ENCODE measurements around the gene GSK3A. TPM values are rescaled to one million over a fixed set of nuclear protein-coding genes. Genes with fewer than 3 reads are reported as not detected.

Gene GSK3A
- total and polyA plus RNA-seq, 2 experiments from 2014 or later, result 17.7 to 40.7 TPM

DNA sequence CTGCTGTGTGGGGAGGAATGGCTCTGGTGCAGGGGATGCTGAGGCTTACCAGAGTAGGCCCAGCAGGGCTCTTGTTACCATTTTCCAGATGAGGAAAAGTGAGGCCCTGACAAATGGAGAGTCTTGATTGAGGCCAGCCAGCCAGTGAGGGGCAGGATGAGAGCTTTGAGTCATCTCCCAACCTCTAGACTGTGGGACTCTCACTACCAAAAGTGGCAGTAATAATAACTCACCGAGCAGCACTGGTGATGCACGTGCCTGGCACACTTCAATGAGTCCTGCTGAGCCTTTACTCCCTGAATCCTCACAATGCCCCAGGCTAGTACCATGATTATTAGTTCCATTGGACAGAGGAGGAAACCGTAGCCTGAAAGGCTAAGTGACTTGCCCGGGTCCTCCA, 34.4 kb upstream of the GSK3A start:
- H3K27me3 Mint-ChIP-seq (ENCODE audit: insufficient read depth, low read depth, poor library complexity), result peaks cover 11% of the 10 kb centered on the region
- H2AFZ ChIP-seq, result no peak overlapping the region
- H3F3A ChIP-seq (replicated peaks; ENCODE audit: low read depth), result peaks cover 5% of the 10 kb centered on the region; the same call in 1 of the 2 replicates
- peaks cover 12% of the 10 kb centered on the region for H3K4me1 ChIP-seq (ENCODE audit: insufficient read depth)
- H3K27me3 ChIP-seq (ENCODE audit: insufficient read depth), result no peaks in the 10 kb centered on the region
- peaks cover 18% of the 10 kb centered on the region for H3K4me1 Mint-ChIP-seq
- H3K4me3 ChIP-seq, result no peak overlapping the region
- TF ChIP-seq, protein P1, sequence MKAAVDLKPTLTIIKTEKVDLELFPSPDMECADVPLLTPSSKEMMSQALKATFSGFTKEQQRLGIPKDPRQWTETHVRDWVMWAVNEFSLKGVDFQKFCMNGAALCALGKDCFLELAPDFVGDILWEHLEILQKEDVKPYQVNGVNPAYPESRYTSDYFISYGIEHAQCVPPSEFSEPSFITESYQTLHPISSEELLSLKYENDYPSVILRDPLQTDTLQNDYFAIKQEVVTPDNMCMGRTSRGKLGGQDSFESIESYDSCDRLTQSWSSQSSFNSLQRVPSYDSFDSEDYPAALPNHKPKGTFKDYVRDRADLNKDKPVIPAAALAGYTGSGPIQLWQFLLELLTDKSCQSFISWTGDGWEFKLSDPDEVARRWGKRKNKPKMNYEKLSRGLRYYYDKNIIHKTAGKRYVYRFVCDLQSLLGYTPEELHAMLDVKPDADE (IDR thresholded peaks at IDR 0.05), result no peak
- TF ChIP-seq JUNB (IDR thresholded peaks at IDR 0.05; ENCODE audit: unreplicated experiment) (no peak), STAT1 (IDR thresholded peaks at IDR 0.05; ENCODE audit: unreplicated experiment) (no peak), ZNF114 (CRISPR knock-in tag; IDR thresholded peaks at IDR 0.05) (no peak), NANOG (IDR thresholded peaks at IDR 0.05; ENCODE audit: borderline replicate concordance) (no peak), EZH2phosphoT487 (IDR thresholded peaks at IDR 0.05; ENCODE audit: unreplicated experiment) (no peak), EZH2 (IDR thresholded peaks at IDR 0.05; ENCODE audit: low read depth, unreplicated experiment) (no peak), ZNF331 (CRISPR knock-in tag; IDR thresholded peaks at IDR 0.05; ENCODE audit: low read depth) (no peak), CREB1 (CRISPR knock-in tag; IDR thresholded peaks at IDR 0.05; ENCODE audit: low read depth) (no peak), POLR2AphosphoS5 (IDR thresholded peaks at IDR 0.05; ENCODE audit: low read depth) (no peak)
- TF ChIP-seq, protein P2, sequence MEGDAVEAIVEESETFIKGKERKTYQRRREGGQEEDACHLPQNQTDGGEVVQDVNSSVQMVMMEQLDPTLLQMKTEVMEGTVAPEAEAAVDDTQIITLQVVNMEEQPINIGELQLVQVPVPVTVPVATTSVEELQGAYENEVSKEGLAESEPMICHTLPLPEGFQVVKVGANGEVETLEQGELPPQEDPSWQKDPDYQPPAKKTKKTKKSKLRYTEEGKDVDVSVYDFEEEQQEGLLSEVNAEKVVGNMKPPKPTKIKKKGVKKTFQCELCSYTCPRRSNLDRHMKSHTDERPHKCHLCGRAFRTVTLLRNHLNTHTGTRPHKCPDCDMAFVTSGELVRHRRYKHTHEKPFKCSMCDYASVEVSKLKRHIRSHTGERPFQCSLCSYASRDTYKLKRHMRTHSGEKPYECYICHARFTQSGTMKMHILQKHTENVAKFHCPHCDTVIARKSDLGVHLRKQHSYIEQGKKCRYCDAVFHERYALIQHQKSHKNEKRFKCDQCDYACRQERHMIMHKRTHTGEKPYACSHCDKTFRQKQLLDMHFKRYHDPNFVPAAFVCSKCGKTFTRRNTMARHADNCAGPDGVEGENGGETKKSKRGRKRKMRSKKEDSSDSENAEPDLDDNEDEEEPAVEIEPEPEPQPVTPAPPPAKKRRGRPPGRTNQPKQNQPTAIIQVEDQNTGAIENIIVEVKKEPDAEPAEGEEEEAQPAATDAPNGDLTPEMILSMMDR (conservative IDR thresholded peaks at IDR 0.05; ENCODE audit: low read depth in 2 of 2), result no peak
- TF ChIP-seq, protein P3, sequence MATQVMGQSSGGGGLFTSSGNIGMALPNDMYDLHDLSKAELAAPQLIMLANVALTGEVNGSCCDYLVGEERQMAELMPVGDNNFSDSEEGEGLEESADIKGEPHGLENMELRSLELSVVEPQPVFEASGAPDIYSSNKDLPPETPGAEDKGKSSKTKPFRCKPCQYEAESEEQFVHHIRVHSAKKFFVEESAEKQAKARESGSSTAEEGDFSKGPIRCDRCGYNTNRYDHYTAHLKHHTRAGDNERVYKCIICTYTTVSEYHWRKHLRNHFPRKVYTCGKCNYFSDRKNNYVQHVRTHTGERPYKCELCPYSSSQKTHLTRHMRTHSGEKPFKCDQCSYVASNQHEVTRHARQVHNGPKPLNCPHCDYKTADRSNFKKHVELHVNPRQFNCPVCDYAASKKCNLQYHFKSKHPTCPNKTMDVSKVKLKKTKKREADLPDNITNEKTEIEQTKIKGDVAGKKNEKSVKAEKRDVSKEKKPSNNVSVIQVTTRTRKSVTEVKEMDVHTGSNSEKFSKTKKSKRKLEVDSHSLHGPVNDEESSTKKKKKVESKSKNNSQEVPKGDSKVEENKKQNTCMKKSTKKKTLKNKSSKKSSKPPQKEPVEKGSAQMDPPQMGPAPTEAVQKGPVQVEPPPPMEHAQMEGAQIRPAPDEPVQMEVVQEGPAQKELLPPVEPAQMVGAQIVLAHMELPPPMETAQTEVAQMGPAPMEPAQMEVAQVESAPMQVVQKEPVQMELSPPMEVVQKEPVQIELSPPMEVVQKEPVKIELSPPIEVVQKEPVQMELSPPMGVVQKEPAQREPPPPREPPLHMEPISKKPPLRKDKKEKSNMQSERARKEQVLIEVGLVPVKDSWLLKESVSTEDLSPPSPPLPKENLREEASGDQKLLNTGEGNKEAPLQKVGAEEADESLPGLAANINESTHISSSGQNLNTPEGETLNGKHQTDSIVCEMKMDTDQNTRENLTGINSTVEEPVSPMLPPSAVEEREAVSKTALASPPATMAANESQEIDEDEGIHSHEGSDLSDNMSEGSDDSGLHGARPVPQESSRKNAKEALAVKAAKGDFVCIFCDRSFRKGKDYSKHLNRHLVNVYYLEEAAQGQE (IDR thresholded peaks at IDR 0.05; ENCODE audit: unreplicated experiment), result no peak
- TF ChIP-seq, protein P4, sequence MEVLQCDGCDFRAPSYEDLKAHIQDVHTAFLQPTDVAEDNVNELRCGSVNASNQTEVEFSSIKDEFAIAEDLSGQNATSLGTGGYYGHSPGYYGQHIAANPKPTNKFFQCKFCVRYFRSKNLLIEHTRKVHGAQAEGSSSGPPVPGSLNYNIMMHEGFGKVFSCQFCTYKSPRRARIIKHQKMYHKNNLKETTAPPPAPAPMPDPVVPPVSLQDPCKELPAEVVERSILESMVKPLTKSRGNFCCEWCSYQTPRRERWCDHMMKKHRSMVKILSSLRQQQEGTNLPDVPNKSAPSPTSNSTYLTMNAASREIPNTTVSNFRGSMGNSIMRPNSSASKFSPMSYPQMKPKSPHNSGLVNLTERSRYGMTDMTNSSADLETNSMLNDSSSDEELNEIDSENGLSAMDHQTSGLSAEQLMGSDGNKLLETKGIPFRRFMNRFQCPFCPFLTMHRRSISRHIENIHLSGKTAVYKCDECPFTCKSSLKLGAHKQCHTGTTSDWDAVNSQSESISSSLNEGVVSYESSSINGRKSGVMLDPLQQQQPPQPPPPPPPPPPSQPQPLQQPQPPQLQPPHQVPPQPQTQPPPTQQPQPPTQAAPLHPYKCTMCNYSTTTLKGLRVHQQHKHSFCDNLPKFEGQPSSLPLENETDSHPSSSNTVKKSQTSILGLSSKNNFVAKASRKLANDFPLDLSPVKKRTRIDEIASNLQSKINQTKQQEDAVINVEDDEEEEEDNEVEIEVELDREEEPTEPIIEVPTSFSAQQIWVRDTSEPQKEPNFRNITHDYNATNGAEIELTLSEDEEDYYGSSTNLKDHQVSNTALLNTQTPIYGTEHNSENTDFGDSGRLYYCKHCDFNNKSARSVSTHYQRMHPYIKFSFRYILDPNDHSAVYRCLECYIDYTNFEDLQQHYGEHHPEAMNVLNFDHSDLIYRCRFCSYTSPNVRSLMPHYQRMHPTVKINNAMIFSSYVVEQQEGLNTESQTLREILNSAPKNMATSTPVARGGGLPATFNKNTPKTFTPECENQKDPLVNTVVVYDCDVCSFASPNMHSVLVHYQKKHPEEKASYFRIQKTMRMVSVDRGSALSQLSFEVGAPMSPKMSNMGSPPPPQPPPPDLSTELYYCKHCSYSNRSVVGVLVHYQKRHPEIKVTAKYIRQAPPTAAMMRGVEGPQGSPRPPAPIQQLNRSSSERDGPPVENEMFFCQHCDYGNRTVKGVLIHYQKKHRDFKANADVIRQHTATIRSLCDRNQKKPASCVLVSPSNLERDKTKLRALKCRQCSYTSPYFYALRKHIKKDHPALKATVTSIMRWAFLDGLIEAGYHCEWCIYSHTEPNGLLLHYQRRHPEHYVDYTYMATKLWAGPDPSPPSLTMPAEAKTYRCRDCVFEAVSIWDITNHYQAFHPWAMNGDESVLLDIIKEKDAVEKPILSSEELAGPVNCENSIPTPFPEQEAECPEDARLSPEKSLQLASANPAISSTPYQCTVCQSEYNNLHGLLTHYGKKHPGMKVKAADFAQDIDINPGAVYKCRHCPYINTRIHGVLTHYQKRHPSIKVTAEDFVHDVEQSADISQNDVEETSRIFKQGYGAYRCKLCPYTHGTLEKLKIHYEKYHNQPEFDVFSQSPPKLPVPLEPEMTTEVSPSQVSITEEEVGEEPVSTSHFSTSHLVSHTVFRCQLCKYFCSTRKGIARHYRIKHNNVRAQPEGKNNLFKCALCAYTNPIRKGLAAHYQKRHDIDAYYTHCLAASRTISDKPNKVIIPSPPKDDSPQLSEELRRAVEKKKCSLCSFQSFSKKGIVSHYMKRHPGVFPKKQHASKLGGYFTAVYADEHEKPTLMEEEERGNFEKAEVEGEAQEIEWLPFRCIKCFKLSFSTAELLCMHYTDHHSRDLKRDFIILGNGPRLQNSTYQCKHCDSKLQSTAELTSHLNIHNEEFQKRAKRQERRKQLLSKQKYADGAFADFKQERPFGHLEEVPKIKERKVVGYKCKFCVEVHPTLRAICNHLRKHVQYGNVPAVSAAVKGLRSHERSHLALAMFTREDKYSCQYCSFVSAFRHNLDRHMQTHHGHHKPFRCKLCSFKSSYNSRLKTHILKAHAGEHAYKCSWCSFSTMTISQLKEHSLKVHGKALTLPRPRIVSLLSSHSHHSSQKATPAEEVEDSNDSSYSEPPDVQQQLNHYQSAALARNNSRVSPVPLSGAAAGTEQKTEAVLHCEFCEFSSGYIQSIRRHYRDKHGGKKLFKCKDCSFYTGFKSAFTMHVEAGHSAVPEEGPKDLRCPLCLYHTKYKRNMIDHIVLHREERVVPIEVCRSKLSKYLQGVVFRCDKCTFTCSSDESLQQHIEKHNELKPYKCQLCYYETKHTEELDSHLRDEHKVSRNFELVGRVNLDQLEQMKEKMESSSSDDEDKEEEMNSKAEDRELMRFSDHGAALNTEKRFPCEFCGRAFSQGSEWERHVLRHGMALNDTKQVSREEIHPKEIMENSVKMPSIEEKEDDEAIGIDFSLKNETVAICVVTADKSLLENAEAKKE (CRISPR knock-in tag; IDR thresholded peaks at IDR 0.05), result no peak
- no peak for DNase-seq (ENCODE audit: low spot score)
- no peak overlapping the region for H3K27ac ChIP-seq (ENCODE audit: low read depth)
- no peaks in the 10 kb centered on the region for H3K9me2 ChIP-seq (ENCODE audit: insufficient read depth)
- H3K4me2 ChIP-seq, result no peak overlapping the region
- H3K4me3 Mint-ChIP-seq, result no peak overlapping the region
- H3K27ac Mint-ChIP-seq, result no peak overlapping the region
- H3K36me3 ChIP-seq (ENCODE audit: insufficient read depth), result no peaks in the 10 kb centered on the region
- H3K79me2 ChIP-seq (replicated peaks; ENCODE audit: insufficient read depth), result no peaks in the 10 kb centered on the region; the same call in 1 of the 2 replicates
- H3K9me3 Mint-ChIP-seq, result no peaks in the 10 kb centered on the region; the same call in 2 of the 3 replicates
- H3K36me3 Mint-ChIP-seq (ENCODE audit: low read depth), result peaks cover 7% of the 10 kb centered on the region; the same call in 2 of the 3 replicates
- ATAC-seq, result no peak
- H4K20me1 ChIP-seq (replicated peaks; ENCODE audit: insufficient read depth), result 0 out of 2 replicates have a peak, but pooled peaks cover 3% of the 10 kb centered on the region
